ENCODE data around the gene ANKRD30A. TPM values are rescaled to one million over a fixed set of nuclear protein-coding genes. Genes with fewer than 3 reads are reported as not detected.
"Not testable (repeated sequence)": the region's sequence is repeated elsewhere in the genome, so short reads cannot be mapped to it uniquely, and the experiment has no call there.

The ANKRD30A gene
- total RNA-seq, 1 donor from 2014 or later = not detected

- Mint-ChIP-seq H3K36me3 (no peaks in the 10 kb centered on the region), H3K4me3 (no peak overlapping the region), H3K27me3 (ENCODE audit: low read depth) (no peaks in the 10 kb centered on the region), H3K4me1 (no peaks in the 10 kb centered on the region), H3K9me3 (peaks cover 32% of the 10 kb centered on the region), H3K27ac (no peak overlapping the region)
- no peak for TF ChIP-seq CTCF (IDR thresholded peaks at IDR 0.05; ENCODE audit: unreplicated experiment)
- DNase-seq (ENCODE audit: low spot score in 2 of 2, unreplicated experiment in 2 of 2) = no peak
Observed at GRCh38 chr10:37125921-37126320, 523 bp downstream of the ANKRD30A start.

GRCh38 chr10:37146443-37146842, 21.0 kb downstream of the ANKRD30A start:
- TF ChIP-seq CTCF (IDR thresholded peaks at IDR 0.05; ENCODE audit: unreplicated experiment) = no peak

GRCh38 chr10:37162430-37162829, 37.0 kb downstream of the ANKRD30A start:
- DNase-seq (ENCODE audit: low spot score in 2 of 2, unreplicated experiment in 2 of 2); H3K27me3 Mint-ChIP-seq (ENCODE audit: low read depth); H3K4me1 Mint-ChIP-seq; H3K36me3 Mint-ChIP-seq; H3K27ac Mint-ChIP-seq; H3K4me3 Mint-ChIP-seq: not testable (repeated sequence)
- H3K9me3 Mint-ChIP-seq = peaks cover 38% of the 10 kb centered on the region

More at GRCh38 chr10:37146443-37146842, 21.0 kb downstream of the ANKRD30A start:
- Mint-ChIP-seq H3K4me1 (no peaks in the 10 kb centered on the region), H3K27me3 (ENCODE audit: low read depth) (no peaks in the 10 kb centered on the region), H3K9me3 (peaks cover 70% of the 10 kb centered on the region), H3K4me3 (no peak overlapping the region), H3K36me3 (no peaks in the 10 kb centered on the region), H3K27ac (no peak overlapping the region)
- no peak for DNase-seq (ENCODE audit: low spot score in 2 of 2, unreplicated experiment in 2 of 2)

GRCh38 chr10:37171945-37172344, 46.5 kb downstream of the ANKRD30A start:
- not testable (repeated sequence) for H3K27me3 Mint-ChIP-seq (ENCODE audit: low read depth); H3K27ac Mint-ChIP-seq; H3K4me3 Mint-ChIP-seq; H3K36me3 Mint-ChIP-seq; DNase-seq (ENCODE audit: low spot score in 2 of 2, unreplicated experiment in 2 of 2); H3K9me3 Mint-ChIP-seq; H3K4me1 Mint-ChIP-seq

- H3K9me3 Mint-ChIP-seq = peaks cover 10% of the 10 kb centered on the region
- not testable (repeated sequence) for H3K27ac Mint-ChIP-seq; H3K27me3 Mint-ChIP-seq (ENCODE audit: low read depth); DNase-seq (ENCODE audit: low spot score in 2 of 2, unreplicated experiment in 2 of 2); H3K4me3 Mint-ChIP-seq; H3K4me1 Mint-ChIP-seq; H3K36me3 Mint-ChIP-seq
Observed at GRCh38 chr10:37178296-37178695, 52.9 kb downstream of the ANKRD30A start.

- not testable (repeated sequence) for H3K9me3 Mint-ChIP-seq; H3K36me3 Mint-ChIP-seq; H3K27me3 Mint-ChIP-seq (ENCODE audit: low read depth); DNase-seq (ENCODE audit: low spot score in 2 of 2, unreplicated experiment in 2 of 2); H3K4me3 Mint-ChIP-seq; H3K4me1 Mint-ChIP-seq; H3K27ac Mint-ChIP-seq
Observed at GRCh38 chr10:37182719-37183118, 57.3 kb downstream of the ANKRD30A start.

GRCh38 chr10:37206132-37206531, 80.7 kb downstream of the ANKRD30A start:
- no peaks in the 10 kb centered on the region for H3K27me3 Mint-ChIP-seq (ENCODE audit: low read depth)
- H3K27ac Mint-ChIP-seq = no peak overlapping the region
- no peaks in the 10 kb centered on the region for H3K4me1 Mint-ChIP-seq
- DNase-seq (ENCODE audit: low spot score in 2 of 2, unreplicated experiment in 2 of 2) = no peak
- TF ChIP-seq CTCF (IDR thresholded peaks at IDR 0.05; ENCODE audit: unreplicated experiment) = no peak
- no peak overlapping the region for H3K4me3 Mint-ChIP-seq
- no peaks in the 10 kb centered on the region for H3K36me3 Mint-ChIP-seq
- H3K9me3 Mint-ChIP-seq = peaks cover 59% of the 10 kb centered on the region

GRCh38 chr10:37220866-37221265, 95.5 kb downstream of the ANKRD30A start:
- Mint-ChIP-seq H3K27ac (no peak overlapping the region), H3K9me3 (peaks cover 41% of the 10 kb centered on the region)

More at GRCh38 chr10:37220866-37221265, 95.5 kb downstream of the ANKRD30A start:
- TF ChIP-seq CTCF (IDR thresholded peaks at IDR 0.05; ENCODE audit: unreplicated experiment) = no peak
- Mint-ChIP-seq H3K4me1 (no peaks in the 10 kb centered on the region), H3K4me3 (no peak overlapping the region), H3K36me3 (no peaks in the 10 kb centered on the region), H3K27me3 (ENCODE audit: low read depth) (no peaks in the 10 kb centered on the region)
- no peak for DNase-seq (ENCODE audit: low spot score in 2 of 2, unreplicated experiment in 2 of 2)

Data from mesothelial cell of epicardium (in vitro differentiated cells).